Measurements from ENCODE around the gene ZC3HAV1.

- TF ChIP-seq ELF4 (IDR thresholded peaks at IDR 0.05) (no peak), SP1 (IDR thresholded peaks at IDR 0.05) (no peak), HDGF (IDR thresholded peaks at IDR 0.05; ENCODE audit: borderline replicate concordance) (no peak)
These were observed 53.8 kb downstream of the ZC3HAV1 start for GRCh38 chr7:139055674-139056073.

Data from HEK293T (cell line).